ENCODE results near the gene PTPRM. TPM values are rescaled to one million over a fixed set of nuclear protein-coding genes. Genes with fewer than 3 reads are reported as not detected.

The PTPRM gene
- total RNA-seq, 4 donors from 2014 or later: 81.5 to 98.9 (median 86.8) TPM

- Histone ChIP-seq H3K27me3 (no peaks in the 10 kb centered on the region), H3K9me3 (no peaks in the 10 kb centered on the region), H3K36me3 (no peaks in the 10 kb centered on the region), H3K4me1 (no peaks in the 10 kb centered on the region), H3K4me3 (no peak overlapping the region), H3K27ac (no peak overlapping the region)
- ATAC-seq: no peak
- TF ChIP-seq EP300 (IDR thresholded peaks at IDR 0.05) (no peak), POLR2AphosphoS5 (IDR thresholded peaks at IDR 0.05) (no peak), POLR2A (IDR thresholded peaks at IDR 0.05) (no peak), CTCF (IDR thresholded peaks at IDR 0.05) (no peak)
- 88 to 90% methylated on average over 2 to 6 of the region's 6 CpGs for WGBS, 2 donors (ENCODE audit: low coverage in 1 of 2)
Measured at GRCh38 chr18:8165095-8165494, 598.0 kb downstream of the PTPRM start.

GRCh38 chr18:8167026-8167425 lies 599.9 kb downstream of the PTPRM start:
- no peak overlapping the region for H3K4me3 ChIP-seq
- 100% methylated on average over 1 to 2 of the region's 2 CpGs for WGBS, 2 donors (ENCODE audit: low coverage in 1 of 2)

GRCh38 chr18:8167673-8168072 lies 600.6 kb downstream of the PTPRM start:
- Histone ChIP-seq H3K27me3 (no peaks in the 10 kb centered on the region), H3K4me3 (no peak overlapping the region), H3K4me1 (no peaks in the 10 kb centered on the region), H3K36me3 (no peaks in the 10 kb centered on the region), H3K9me3 (no peaks in the 10 kb centered on the region), H3K27ac (no peak overlapping the region)
- no peak for ATAC-seq
- 77 to 88% methylated on average over 4 of the region's 4 CpGs for WGBS, 2 donors (ENCODE audit: low coverage in 1 of 2)
- TF ChIP-seq EP300 (IDR thresholded peaks at IDR 0.05) (no peak), POLR2A (IDR thresholded peaks at IDR 0.05) (no peak), CTCF (IDR thresholded peaks at IDR 0.05) (no peak), POLR2AphosphoS5 (IDR thresholded peaks at IDR 0.05) (no peak)

More at GRCh38 chr18:8167026-8167425, 599.9 kb downstream of the PTPRM start:
- H3K36me3 ChIP-seq: no peaks in the 10 kb centered on the region
- H3K4me1 ChIP-seq: no peaks in the 10 kb centered on the region
- TF ChIP-seq EP300 (IDR thresholded peaks at IDR 0.05) (no peak), CTCF (IDR thresholded peaks at IDR 0.05) (no peak), POLR2A (IDR thresholded peaks at IDR 0.05) (no peak), POLR2AphosphoS5 (IDR thresholded peaks at IDR 0.05) (no peak)
- no peak overlapping the region for H3K27ac ChIP-seq
- H3K9me3 ChIP-seq: no peaks in the 10 kb centered on the region
- ATAC-seq: no peak
- no peaks in the 10 kb centered on the region for H3K27me3 ChIP-seq

- Histone ChIP-seq H3K27me3 (no peaks in the 10 kb centered on the region), H3K4me3 (no peak overlapping the region), H3K4me1 (peaks cover 0 to 5% (median 0%) of the 10 kb centered on the region in 3 donors), H3K27ac (no peak overlapping the region), H3K9me3 (no peaks in the 10 kb centered on the region), H3K36me3 (no peaks in the 10 kb centered on the region)
- no peak for ATAC-seq
- no peak for TF ChIP-seq EP300 (IDR thresholded peaks at IDR 0.05)
- no peak for TF ChIP-seq POLR2AphosphoS5 (IDR thresholded peaks at IDR 0.05)
- TF ChIP-seq CTCF (IDR thresholded peaks at IDR 0.05): no peak
- no peak for TF ChIP-seq POLR2A (IDR thresholded peaks at IDR 0.05)
- 80 to 83% methylated on average over 1 of the region's 1 CpG for WGBS, 2 donors (ENCODE audit: low coverage in 1 of 2)
Measured at GRCh38 chr18:8169722-8170121, 602.6 kb downstream of the PTPRM start.

GRCh38 chr18:8174771-8175170 lies 607.7 kb downstream of the PTPRM start:
- TF ChIP-seq EP300 (IDR thresholded peaks at IDR 0.05) (no peak), POLR2AphosphoS5 (IDR thresholded peaks at IDR 0.05) (no peak), POLR2A (IDR thresholded peaks at IDR 0.05) (no peak), CTCF (IDR thresholded peaks at IDR 0.05) (no peak)

More at GRCh38 chr18:8174771-8175170, 607.7 kb downstream of the PTPRM start:
- Histone ChIP-seq H3K4me3 (no peak overlapping the region), H3K9me3 (no peaks in the 10 kb centered on the region), H3K4me1 (peaks cover 5 to 41% (median 18%) of the 10 kb centered on the region in 3 donors), H3K27me3 (no peaks in the 10 kb centered on the region), H3K36me3 (no peaks in the 10 kb centered on the region), H3K27ac (no peak overlapping the region)
- 79 to 83% methylated on average over 1 to 2 of the region's 2 CpGs for WGBS, 2 donors (ENCODE audit: low coverage in 1 of 2)
- no peak for ATAC-seq

Data from gastroesophageal sphincter (tissue), 4 donors.